Small intestine (tissue), 16 donors: ENCODE measurements around the gene HMG20A. TPM values are rescaled to one million over a fixed set of nuclear protein-coding genes. Genes with fewer than 3 reads are reported as not detected.

Experiments
- DNase-seq, 2 donors: peaks; one replicate each; pipeline versions ENCODE4 v3.0.0 to v3.0.0-alpha.2; 2013
- FAIRE-seq: peaks from 2 replicates; lab custom pipeline; 2012; peaks lifted over from hg19 to GRCh38; lab: Jason Lieb, UNC
- H3K27ac ChIP-seq, 3 donors: one replicate each; pipeline ENCODE4 v1.5.1; 2013; ENCODE audit warnings: low read length in 2 of 3, mild to moderate bottlenecking in 2 of 3, control low read depth in 1 of 3, inconsistent platforms in 1 of 3, low read depth in 1 of 3, moderate library complexity in 1 of 3
- H3K27me3 ChIP-seq, 3 donors: one replicate each; pipeline ENCODE4 v1.6.1; 2013; ENCODE audit warnings: low read length in 3 of 3, inconsistent platforms in 1 of 3; ENCODE audit not compliant: control insufficient read depth in 3 of 3, insufficient read depth in 3 of 3
- H3K36me3 ChIP-seq, 3 donors: one replicate each; pipeline ENCODE4 v1.6.1; 2013; ENCODE audit warnings: low read length in 3 of 3, inconsistent platforms in 1 of 3, low read depth in 1 of 3, mild to moderate bottlenecking in 1 of 3, moderate library complexity in 1 of 3; ENCODE audit not compliant: control insufficient read depth in 3 of 3, insufficient read depth in 2 of 3
- H3K4me1 ChIP-seq, 3 donors: one replicate each; pipeline ENCODE4 v1.6.1; 2013; ENCODE audit warnings: low read length in 2 of 3, inconsistent platforms in 1 of 3, low read depth in 1 of 3, mild to moderate bottlenecking in 1 of 3, moderate library complexity in 1 of 3; ENCODE audit not compliant: control insufficient read depth in 3 of 3, insufficient read depth in 2 of 3
- H3K4me3 ChIP-seq, 3 donors: one replicate each; pipeline ENCODE4 v1.5.1; 2013; ENCODE audit warnings: low read length in 3 of 3, control low read depth in 1 of 3, inconsistent platforms in 1 of 3, low read depth in 1 of 3, mild to moderate bottlenecking in 1 of 3, moderate library complexity in 1 of 3
- H3K9me3 ChIP-seq, 2 donors: one replicate each; pipeline ENCODE4 v1.6.1; 2013; ENCODE audit warnings: low read depth in 1 of 2, low read length in 1 of 2; ENCODE audit not compliant: control insufficient read depth in 2 of 2, insufficient read depth in 1 of 2
- WGBS, 3 donors: extraction: QIAGEN DNeasy Blood & Tissue Kit; methylation state at CpG; one replicate each; pipeline ENCODE4 v1.1.7; 2013; 5-methylcytosine and 5-hydroxymethylcytosine counted together
- long read RNA-seq, 10 donors: transcript quantifications; one replicate each; lab custom pipeline, GENCODE V29; 2026
- polyA plus RNA-seq, 4 donors: library from polyadenylated mRNA; stranded (reverse) in 3 of 4; unstranded in 1 of 4; fragments of 200-250 nt in 3 of 4; fragments of 120-200 nt in 1 of 4; gene quantifications; one replicate each; pipeline versions ENCODE4 v1.2.1 to v1.2.3, GENCODE V29; 2013
- donor health status: healthy with polysubstance abuse.
- donor health status: control.
- donor health status: control.
- donor health status: Bipolar disorder and iron deficiency.
- donor health status: healthy.

HMG20A gene
- polyA plus RNA-seq, result 10 to 100 TPM in 2 of 4 donors, 1 to 10 TPM in 2; 6.5 to 37.4 (median 10.5) TPM
- long read RNA-seq, donor 1, result 0 reads
- long read RNA-seq, donor 2, full-length matches to known transcripts, result 10 of 10 reads
- long read RNA-seq, donor 2, partial matches to known transcripts, result 0 of 10 reads
- long read RNA-seq, donor 2, other reads (novel, unspliced or antisense), result 0 of 10 reads
- long read RNA-seq, donor 3, full-length matches to known transcripts, result 24 of 24 reads
- long read RNA-seq, donor 3, partial matches to known transcripts, result 0 of 24 reads
- long read RNA-seq, donor 3, other reads (novel, unspliced or antisense), result 0 of 24 reads
- long read RNA-seq, donor 4, full-length matches to known transcripts, result 2 of 2 reads
- long read RNA-seq, donor 4, partial matches to known transcripts, result 0 of 2 reads
- long read RNA-seq, donor 4, other reads (novel, unspliced or antisense), result 0 of 2 reads
- long read RNA-seq, donor 5, transcript HMG20A-204 (1 exons, 3,558 nt), result major isoform, 14 of 16 reads
- long read RNA-seq, donor 5, partial matches to known transcripts, result 0 of 16 reads
- long read RNA-seq, donor 5, other reads (novel, unspliced or antisense), result 0 of 16 reads
- long read RNA-seq, donor 6, full-length matches to known transcripts, result 21 of 21 reads
- long read RNA-seq, donor 6, partial matches to known transcripts, result 0 of 21 reads
- long read RNA-seq, donor 6, other reads (novel, unspliced or antisense), result 0 of 21 reads
- long read RNA-seq, donor 7, full-length matches to known transcripts, result 32 of 32 reads
- long read RNA-seq, donor 7, partial matches to known transcripts, result 0 of 32 reads
- long read RNA-seq, donor 7, other reads (novel, unspliced or antisense), result 0 of 32 reads
- long read RNA-seq, donor 8, partial matches to known transcripts, result 0 of 3 reads
- long read RNA-seq, donor 8, other reads (novel, unspliced or antisense), result 0 of 3 reads
- long read RNA-seq, donor 9, full-length matches to known transcripts, result 6 of 6 reads
- long read RNA-seq, donor 9, partial matches to known transcripts, result 0 of 6 reads
- long read RNA-seq, donor 9, other reads (novel, unspliced or antisense), result 0 of 6 reads
- long read RNA-seq, donor 10, full-length matches to known transcripts, result 20 of 20 reads
- long read RNA-seq, donor 10, partial matches to known transcripts, result 0 of 20 reads
- long read RNA-seq, donor 10, other reads (novel, unspliced or antisense), result 0 of 20 reads

DNA sequence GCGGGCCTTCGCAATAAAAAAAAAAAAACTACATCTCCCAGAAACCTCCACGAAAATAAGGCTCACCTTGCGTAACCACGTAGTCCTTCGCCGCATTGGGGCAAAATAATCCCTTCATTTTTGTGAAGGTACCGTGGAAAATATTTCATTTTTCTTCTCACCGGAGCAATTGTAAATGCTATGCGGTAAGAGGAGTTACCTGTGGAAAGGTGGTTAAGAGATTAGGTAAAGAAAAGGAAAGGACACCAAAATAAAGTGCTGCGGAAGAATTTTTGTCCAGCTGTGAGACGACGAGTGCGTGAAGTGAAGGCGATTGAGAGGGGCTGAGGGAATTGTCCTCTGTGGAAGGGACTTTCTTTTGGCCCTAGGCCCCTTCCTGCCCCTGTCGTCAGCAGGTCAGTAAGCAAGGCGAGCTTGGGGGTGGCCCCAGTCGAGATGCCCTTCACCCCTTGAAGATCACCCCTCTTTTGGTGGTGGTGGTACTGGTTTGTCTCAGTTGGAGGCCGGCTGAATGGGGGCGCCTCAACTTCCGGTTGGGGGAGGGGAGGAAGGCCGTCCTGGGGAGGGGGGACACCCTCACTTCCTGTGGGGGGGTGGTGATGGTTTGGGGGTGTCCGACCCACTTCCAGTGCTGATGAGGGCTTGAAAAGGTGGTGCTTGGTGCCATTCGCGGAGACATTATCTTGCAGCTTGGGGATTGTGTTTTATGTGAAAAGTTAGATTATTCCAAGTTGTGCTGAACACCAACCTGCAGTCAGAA, at the start of gene HMG20A:
HMG20A (plus strand) TSS at position 279 of the 760 bp plus-strand sequence. CDS start 37,520 bp downstream, outside the sequence.
- no peaks in the 10 kb centered on the region for H3K27me3 ChIP-seq
- no peaks in the 10 kb centered on the region for H3K36me3 ChIP-seq
- H3K9me3 ChIP-seq, result no peaks in the 10 kb centered on the region
- H3K27ac ChIP-seq, result peak within 1 kb of the TSS; percentile 79 to 98 (median 93)
- H3K4me3 ChIP-seq, result peak within 1 kb of the TSS; percentile 80 to 91 (median 82)
- peaks cover 0 to 15% (median 12%) of the 10 kb centered on the region in 3 donors for H3K4me1 ChIP-seq
- no peak for FAIRE-seq
- peak; percentile 84 to 92 for DNase-seq
- 0 to 1% (median 1%) methylated on average over 25 of the region's 25 CpGs for WGBS, 3 donors

DNA sequence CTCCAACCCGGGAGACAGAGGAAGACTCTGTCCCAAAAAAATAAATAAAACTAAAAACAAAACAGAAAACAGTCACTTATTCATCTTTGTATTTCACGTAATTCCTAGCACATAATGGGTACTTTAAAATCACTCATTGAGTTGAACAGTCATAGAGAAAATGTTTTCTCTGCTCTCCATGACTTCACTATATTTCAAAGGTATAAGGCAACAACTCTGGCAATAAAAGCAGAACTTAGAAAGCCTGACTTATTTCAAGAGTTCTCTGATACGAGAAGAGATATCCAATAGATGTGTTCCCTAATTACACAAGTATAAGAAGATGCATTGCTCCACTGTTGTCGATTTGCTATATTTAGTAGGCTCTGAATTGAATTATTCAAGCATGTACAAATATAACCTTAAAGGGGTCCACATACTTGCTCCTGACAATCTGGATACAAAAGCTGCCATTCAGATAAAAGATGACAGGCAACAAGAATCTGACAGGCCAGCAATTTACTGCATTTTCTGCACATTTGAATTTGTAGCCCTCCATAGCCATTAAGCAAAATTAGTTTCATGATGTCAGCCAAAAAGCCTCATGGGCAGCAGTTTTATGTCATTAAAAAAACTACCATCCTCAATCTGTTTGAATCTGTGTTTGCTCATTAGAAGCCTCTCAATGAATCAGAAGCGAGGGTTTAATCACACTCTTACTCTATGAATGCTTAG, 48.7 kb upstream of the HMG20A start:
- Histone ChIP-seq H3K27ac (no peak overlapping the region), H3K9me3 (no peaks in the 10 kb centered on the region), H3K27me3 (no peaks in the 10 kb centered on the region), H3K4me1 (peaks cover 0 to 2% (median 0%) of the 10 kb centered on the region in 3 donors), H3K4me3 (no peak overlapping the region), H3K36me3 (no peaks in the 10 kb centered on the region)
- no peak for FAIRE-seq
- no peak for DNase-seq
- 84 to 94% (median 86%) methylated on average over 5 of the region's 5 CpGs for WGBS, 3 donors

DNA sequence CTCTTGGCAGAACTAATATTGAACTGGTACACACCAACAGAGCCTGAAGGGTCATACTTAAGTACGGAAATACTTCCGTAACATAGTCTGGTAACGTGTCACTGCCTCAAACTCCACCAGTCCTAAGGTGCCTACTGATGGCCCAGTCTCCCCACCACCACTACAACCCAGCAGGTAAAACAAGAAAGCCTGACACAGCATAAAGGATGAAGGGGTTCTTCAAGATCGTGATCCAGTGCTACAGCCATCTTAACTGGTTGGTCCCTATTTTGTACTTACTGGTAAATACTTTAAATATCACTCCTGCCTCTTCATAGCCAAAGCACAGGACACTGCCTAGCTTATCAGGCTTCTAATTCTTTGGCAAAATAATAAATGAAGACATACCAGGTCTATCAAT, 47.2 kb upstream of the HMG20A start:
- WGBS, 3 donors, result 74 to 77% (median 74%) methylated on average over 4 of the region's 4 CpGs
- peaks cover 0 to 2% (median 0%) of the 10 kb centered on the region in 3 donors for H3K4me1 ChIP-seq

DNA sequence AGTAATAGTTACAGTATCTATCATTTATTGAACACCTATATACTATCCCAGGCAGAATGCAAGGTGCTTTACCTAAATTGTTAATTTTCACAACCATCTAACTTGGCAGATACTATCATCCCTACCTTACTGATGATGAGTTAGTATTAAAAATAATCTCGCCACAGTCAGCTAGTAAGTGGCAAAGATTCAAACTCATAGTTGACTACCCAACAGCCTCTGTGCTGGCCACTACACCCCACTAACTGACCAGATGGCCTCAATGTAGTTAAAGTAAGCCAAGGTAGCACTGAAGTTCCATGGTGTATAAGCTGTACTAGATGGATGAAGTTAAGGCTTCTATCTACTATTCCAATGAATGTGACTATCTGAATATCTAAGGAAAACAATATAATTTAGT, 45.6 kb upstream of the HMG20A start:
- Histone ChIP-seq H3K4me1 (no peaks in the 10 kb centered on the region), H3K4me3 (no peak overlapping the region), H3K27me3 (no peaks in the 10 kb centered on the region), H3K27ac (no peak overlapping the region), H3K36me3 (no peaks in the 10 kb centered on the region), H3K9me3 (no peaks in the 10 kb centered on the region)
- DNase-seq, result no peak
- no peak for FAIRE-seq
- 92 to 96% (median 93%) methylated on average over 1 of the region's 1 CpG for WGBS, 3 donors

More for the DNA sequence above, 47.2 kb upstream of the HMG20A start:
- Histone ChIP-seq H3K27me3 (no peaks in the 10 kb centered on the region), H3K27ac (no peak overlapping the region), H3K4me3 (no peak overlapping the region), H3K9me3 (no peaks in the 10 kb centered on the region), H3K36me3 (no peaks in the 10 kb centered on the region)
- DNase-seq (no peak), FAIRE-seq (no peak)

DNA sequence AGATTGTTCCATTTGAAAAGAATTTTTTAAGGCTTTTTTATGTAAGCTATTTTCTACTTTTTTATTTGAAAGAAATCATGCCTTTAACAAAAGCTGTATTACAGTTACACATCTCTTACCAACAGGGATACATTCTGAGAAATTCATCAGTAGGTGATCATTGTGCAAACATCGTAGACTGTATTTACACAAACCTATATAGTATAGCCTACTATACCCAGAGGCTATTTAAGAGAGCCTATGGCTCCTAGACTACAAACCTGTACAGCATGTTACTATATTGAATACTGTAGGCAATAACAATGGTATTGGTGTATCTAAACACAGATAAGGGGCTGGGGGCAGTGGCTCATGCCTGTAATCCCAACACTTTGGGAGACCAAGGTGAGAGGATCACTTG, 43.9 kb upstream of the HMG20A start:
- DNase-seq, result no peak
- WGBS, 3 donors, result 91 to 100% (median 94%) methylated on average over 1 of the region's 1 CpG
- no peaks in the 10 kb centered on the region for H3K36me3 ChIP-seq
- FAIRE-seq, result no peak
- H3K9me3 ChIP-seq, result no peaks in the 10 kb centered on the region
- no peak overlapping the region for H3K27ac ChIP-seq
- H3K4me1 ChIP-seq, result no peaks in the 10 kb centered on the region
- H3K4me3 ChIP-seq, result no peak overlapping the region
- H3K27me3 ChIP-seq, result no peaks in the 10 kb centered on the region

DNA sequence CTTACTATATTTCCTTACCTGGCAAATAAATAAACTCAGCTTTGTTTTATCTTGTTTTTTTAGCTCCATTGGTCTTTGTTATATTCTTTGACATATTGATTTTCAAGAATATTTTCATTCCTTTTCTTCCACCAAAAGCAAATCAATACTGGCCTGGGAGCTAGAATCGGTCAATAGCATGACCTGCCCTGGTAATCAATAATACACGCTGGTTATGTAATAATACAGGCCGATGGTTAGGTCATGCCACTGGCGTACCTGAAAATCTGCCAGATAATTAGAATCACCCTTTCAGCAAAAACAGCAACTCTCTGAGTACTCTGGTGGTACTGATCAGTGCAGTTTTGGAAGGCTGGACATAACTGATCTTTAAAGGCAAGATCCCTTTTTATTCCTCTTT, 40.7 kb upstream of the HMG20A start:
- H3K36me3 ChIP-seq, result no peaks in the 10 kb centered on the region
- no peaks in the 10 kb centered on the region for H3K9me3 ChIP-seq
- no peak for FAIRE-seq
- H3K27ac ChIP-seq, result no peak overlapping the region
- DNase-seq, result no peak
- no peaks in the 10 kb centered on the region for H3K27me3 ChIP-seq
- no peaks in the 10 kb centered on the region for H3K4me1 ChIP-seq
- 94 to 98% (median 97%) methylated on average over 4 of the region's 4 CpGs for WGBS, 3 donors
- H3K4me3 ChIP-seq, result no peak overlapping the region

DNA sequence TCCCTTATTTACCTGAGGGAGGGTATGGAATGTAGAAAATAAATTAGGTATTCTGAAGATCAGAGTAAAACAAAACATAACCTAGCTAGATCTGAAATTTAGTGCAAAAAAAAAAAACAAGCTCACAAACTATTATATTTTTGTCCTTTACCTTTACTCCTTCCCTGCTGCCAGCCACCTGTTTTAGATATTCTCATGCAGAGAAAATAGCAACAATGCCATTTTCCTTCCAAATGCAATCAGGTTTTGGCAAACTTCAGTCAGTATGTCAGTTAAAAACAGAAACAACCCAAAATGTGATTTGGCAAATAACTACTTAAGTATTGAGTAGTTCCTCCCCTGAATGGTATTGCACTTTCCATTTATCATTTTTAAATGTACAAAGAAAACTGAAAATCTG, 36.6 kb upstream of the HMG20A start:
- FAIRE-seq (no peak), DNase-seq (no peak)
- Histone ChIP-seq H3K27me3 (no peaks in the 10 kb centered on the region), H3K27ac (no peak overlapping the region), H3K4me3 (no peak overlapping the region), H3K4me1 (no peaks in the 10 kb centered on the region), H3K36me3 (no peaks in the 10 kb centered on the region), H3K9me3 (no peaks in the 10 kb centered on the region)
